ENCODE measurements around the gene CUTA.
"Not testable (repeated sequence)": the region's sequence is repeated elsewhere in the genome, so short reads cannot be mapped to it uniquely, and the experiment has no call there.

DNA sequence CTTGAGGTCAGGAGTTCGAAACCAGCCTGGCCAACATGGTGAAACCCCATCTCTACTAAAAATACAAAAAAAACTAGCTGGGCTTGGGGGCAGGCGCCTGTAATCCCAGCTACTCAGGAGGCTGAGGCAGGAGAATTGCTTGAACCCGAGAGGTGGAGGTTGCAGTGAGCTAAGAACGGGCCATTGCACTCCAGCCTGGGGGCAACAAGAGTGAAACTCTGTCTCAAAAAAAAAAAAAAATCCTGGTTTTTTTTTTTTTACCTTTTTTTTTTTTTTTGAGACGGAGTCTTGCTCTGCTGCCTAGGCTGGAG, 50.2 kb downstream of the CUTA start:
- TF ChIP-seq, protein P1, sequence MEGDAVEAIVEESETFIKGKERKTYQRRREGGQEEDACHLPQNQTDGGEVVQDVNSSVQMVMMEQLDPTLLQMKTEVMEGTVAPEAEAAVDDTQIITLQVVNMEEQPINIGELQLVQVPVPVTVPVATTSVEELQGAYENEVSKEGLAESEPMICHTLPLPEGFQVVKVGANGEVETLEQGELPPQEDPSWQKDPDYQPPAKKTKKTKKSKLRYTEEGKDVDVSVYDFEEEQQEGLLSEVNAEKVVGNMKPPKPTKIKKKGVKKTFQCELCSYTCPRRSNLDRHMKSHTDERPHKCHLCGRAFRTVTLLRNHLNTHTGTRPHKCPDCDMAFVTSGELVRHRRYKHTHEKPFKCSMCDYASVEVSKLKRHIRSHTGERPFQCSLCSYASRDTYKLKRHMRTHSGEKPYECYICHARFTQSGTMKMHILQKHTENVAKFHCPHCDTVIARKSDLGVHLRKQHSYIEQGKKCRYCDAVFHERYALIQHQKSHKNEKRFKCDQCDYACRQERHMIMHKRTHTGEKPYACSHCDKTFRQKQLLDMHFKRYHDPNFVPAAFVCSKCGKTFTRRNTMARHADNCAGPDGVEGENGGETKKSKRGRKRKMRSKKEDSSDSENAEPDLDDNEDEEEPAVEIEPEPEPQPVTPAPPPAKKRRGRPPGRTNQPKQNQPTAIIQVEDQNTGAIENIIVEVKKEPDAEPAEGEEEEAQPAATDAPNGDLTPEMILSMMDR (IDR thresholded peaks at IDR 0.05) = not testable (repeated sequence)
- not testable (repeated sequence) for TF ChIP-seq EP300, POLR2AphosphoS5 (IDR thresholded peaks at IDR 0.05)
